ENCODE results near the gene LASP1NB.

The LASP1NB gene

DNA sequence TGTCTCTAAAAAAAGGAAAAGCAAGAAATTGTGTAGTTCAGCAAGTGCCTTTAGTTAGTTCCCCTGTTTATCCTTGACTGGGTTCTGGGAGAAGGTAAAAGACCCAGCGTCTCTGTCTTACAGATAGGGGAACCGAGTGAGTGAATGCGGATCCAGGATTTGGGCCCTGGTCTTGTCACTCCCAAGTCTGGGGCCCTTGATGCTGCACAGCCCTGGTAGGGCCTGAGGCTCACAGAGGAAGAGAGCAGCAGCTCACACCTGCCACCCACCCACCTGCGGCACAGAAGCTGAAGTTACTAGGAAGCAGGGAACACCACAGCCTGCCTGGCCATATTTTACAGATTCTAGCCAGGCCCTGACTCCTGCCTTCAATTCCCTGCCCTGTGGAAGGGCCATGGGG is 33.3 kb upstream of the LASP1NB start:
- no peak for TF ChIP-seq RCOR1 (IDR thresholded peaks at IDR 0.05; ENCODE audit: insufficient replicate concordance, low read length)
- no peak overlapping the region for H4K5ac ChIP-seq (ENCODE audit: low read depth, low read length)
- ATAC-seq (ENCODE audit: low read depth) (no peak), DNase-seq (no peak)
- H3K18ac ChIP-seq (ENCODE audit: low read depth, low read length) = no peak overlapping the region
- ChIA-PET POLR2A (ENCODE audit: unreplicated experiment) (no interaction called here), CTCF (no interaction called here)
- no peak overlapping the region for H3K4me2 ChIP-seq (ENCODE audit: low read depth, low read length)
- H4K91ac ChIP-seq (ENCODE audit: insufficient read depth, low read depth, low read length) = no peak overlapping the region
- peaks cover 11% of the 10 kb centered on the region for H3K4me1 ChIP-seq (ENCODE audit: control insufficient read depth, insufficient read depth, low read length)
- no peaks in the 10 kb centered on the region for H3K9me3 ChIP-seq (ENCODE audit: control insufficient read depth, insufficient read depth, low read length)
- H3K27ac ChIP-seq (ENCODE audit: insufficient read depth, low read length) = no peak overlapping the region
- H2AK9ac ChIP-seq (replicated peaks; ENCODE audit: low read depth, low read length, poor library complexity) = peak overlapping the region; percentile 70
- H3K23ac ChIP-seq (ENCODE audit: low read depth, low read length) = no peak overlapping the region
- H3K9ac ChIP-seq (ENCODE audit: low read depth, low read length) = no peak overlapping the region
- no peak overlapping the region for H4K8ac ChIP-seq (ENCODE audit: low read depth in 2 of 2, low read length in 2 of 2)
- H3K9me1 ChIP-seq (ENCODE audit: insufficient read depth, low read length) = peaks cover 24% of the 10 kb centered on the region
- H2BK120ac ChIP-seq (ENCODE audit: low read depth, low read length) = no peak overlapping the region
- intact Hi-C loops (cut with micrococcal nuclease) (no loop called here), dilution Hi-C loops (cut with HindIII; ENCODE audit: low sequenced_read_pairs, unreplicated experiment) (no loop called here), in situ Hi-C loops (cut with MboI; ENCODE audit: low sequenced_read_pairs) (no loop called here)
- no peak overlapping the region for H2BK5ac ChIP-seq (ENCODE audit: low read depth, low read length, poor library complexity, severe bottlenecking)
- no peak overlapping the region for H3K4ac ChIP-seq (ENCODE audit: low read depth, low read length)
- H3K14ac ChIP-seq (replicated peaks; ENCODE audit: low read depth, low read length) = no peak overlapping the region
- H3K27me3 ChIP-seq (ENCODE audit: control insufficient read depth, insufficient read depth, low read length) = no peaks in the 10 kb centered on the region
- WGBS, 2 experiments (ENCODE audit: extremely low coverage in 2 of 2, insufficient read length in 1 of 2) = 91% methylated on average over 3 of the region's 4 CpGs; no CpG with 5 or more reads in 1 of the 2 experiments
- no peak overlapping the region for H3K4me3 ChIP-seq (ENCODE audit: insufficient read depth, low read depth, low read length)
- H3K56ac ChIP-seq (ENCODE audit: extremely low read depth, insufficient read depth, low read length) = no peak overlapping the region
- H3K79me1 ChIP-seq (ENCODE audit: low read depth in 1 of 2, low read length in 2 of 2) = peaks cover 41 to 95% of the 10 kb centered on the region in 2 experiments
- H2AK5ac ChIP-seq (ENCODE audit: low read depth, low read length) = no peak overlapping the region
- peaks cover 99% of the 10 kb centered on the region for H4K20me1 ChIP-seq (ENCODE audit: insufficient read depth, low read length)
- H2BK20ac ChIP-seq (ENCODE audit: low read depth, low read length) = no peak overlapping the region
- no TSS peak for BruUV-seq (replicated peaks)
- peak overlapping the region; percentile 14 for H2AFZ ChIP-seq (replicated peaks; ENCODE audit: low read length, poor library complexity)
- peaks cover 78% of the 10 kb centered on the region for H3K36me3 ChIP-seq (ENCODE audit: control insufficient read depth, insufficient read depth, low read length)
- H2BK15ac ChIP-seq (ENCODE audit: low read depth, low read length) = no peak overlapping the region

Data from IMR-90 (cell line).